ENCODE data around the gene SH3BP2. TPM values are rescaled to one million over a fixed set of nuclear protein-coding genes. Genes with fewer than 3 reads are reported as not detected.

Gene SH3BP2
- total RNA-seq, 1 experiment from 2014 or later = 17.4 TPM

- TF ChIP-seq EZH2phosphoT487 (IDR thresholded peaks at IDR 0.05; ENCODE audit: borderline replicate concordance, low read length) (no peak), EZH2 (IDR thresholded peaks at IDR 0.05; ENCODE audit: low read length, unreplicated experiment) (no peak), CTCF (conservative IDR thresholded peaks at IDR 0.05; ENCODE audit: low read depth, low read length) (no peak)
- Histone ChIP-seq H3K27ac (ENCODE audit: low read length) (no peak overlapping the region), H3K9me3 (ENCODE audit: low read length) (no peaks in the 10 kb centered on the region), H3K9me2 (replicated peaks; ENCODE audit: low read length) (no peaks in the 10 kb centered on the region), H3K36me3 (ENCODE audit: low read depth, low read length) (no peaks in the 10 kb centered on the region), H3K4me1 (ENCODE audit: insufficient read depth, low read length) (peaks cover 14% of the 10 kb centered on the region), H3K9ac (ENCODE audit: low read length) (no peak overlapping the region), H3K27me3 (ENCODE audit: low read length) (no peaks in the 10 kb centered on the region), H2AFZ (ENCODE audit: low read length) (no peak overlapping the region), H3K79me2 (ENCODE audit: low read length) (peaks cover 69% of the 10 kb centered on the region), H3F3A (ENCODE audit: low read length, unreplicated experiment) (no peaks in the 10 kb centered on the region), H4K20me1 (ENCODE audit: low read length) (peaks cover 10% of the 10 kb centered on the region; the same call in 1 of the 2 replicates), H3K4me2 (ENCODE audit: low read length) (peak overlapping the region; percentile 99; the same call in 1 of the 2 replicates), H3K4me3 (ENCODE audit: low read length) (0 out of 2 replicates have a peak overlapping the region, but pooled peaks have one; percentile 97)
- intact Hi-C loops (cut with micrococcal nuclease) = loop anchor here (10.0 kb wide), 2 partner anchors 59 to 81 kb away; no protein-coding TSS in a partner anchor
- BruUV-seq (replicated peaks) = no TSS peak
- no peak for DNase-seq
- CTCF ChIA-PET = no interaction called here
- POLR2A ChIA-PET (ENCODE audit: unreplicated experiment) = no interaction called here
- ATAC-seq = no peak
Measured at GRCh38 chr4:2846172-2846571, 53.3 kb downstream of the SH3BP2 start.

- H3K79me2 ChIP-seq (ENCODE audit: low read length) = peaks cover 75% of the 10 kb centered on the region
- peaks cover 14% of the 10 kb centered on the region for H3K4me1 ChIP-seq (ENCODE audit: insufficient read depth, low read length)
- H2AFZ ChIP-seq (ENCODE audit: low read length) = no peak overlapping the region
- peaks cover 10% of the 10 kb centered on the region; the same call in 1 of the 2 replicates for H4K20me1 ChIP-seq (ENCODE audit: low read length)
- BruUV-seq (replicated peaks) = no TSS peak
- intact Hi-C loops (cut with micrococcal nuclease) = loop anchor here (10.0 kb wide), 2 partner anchors 57 to 83 kb away; no protein-coding TSS in a partner anchor
- H3K9me3 ChIP-seq (ENCODE audit: low read length) = no peaks in the 10 kb centered on the region
- TF ChIP-seq EZH2 (IDR thresholded peaks at IDR 0.05; ENCODE audit: low read length, unreplicated experiment) = no peak
- TF ChIP-seq EZH2phosphoT487 (IDR thresholded peaks at IDR 0.05; ENCODE audit: borderline replicate concordance, low read length) = no peak
- no peak for TF ChIP-seq CTCF (conservative IDR thresholded peaks at IDR 0.05; ENCODE audit: low read depth, low read length)
- no peak overlapping the region for H3K9ac ChIP-seq (ENCODE audit: low read length)
- H3K9me2 ChIP-seq (replicated peaks; ENCODE audit: low read length) = no peaks in the 10 kb centered on the region
- no peaks in the 10 kb centered on the region for H3F3A ChIP-seq (ENCODE audit: low read length, unreplicated experiment)
- no peaks in the 10 kb centered on the region for H3K27me3 ChIP-seq (ENCODE audit: low read length)
- CTCF ChIA-PET = no interaction called here
- no peak overlapping the region for H3K27ac ChIP-seq (ENCODE audit: low read length)
- no peak overlapping the region for H3K4me2 ChIP-seq (ENCODE audit: low read length)
- ATAC-seq = no peak
- no peak overlapping the region for H3K4me3 ChIP-seq (ENCODE audit: low read length)
- DNase-seq = no peak
- POLR2A ChIA-PET (ENCODE audit: unreplicated experiment) = no interaction called here
- H3K36me3 ChIP-seq (ENCODE audit: low read depth, low read length) = no peaks in the 10 kb centered on the region
Measured at GRCh38 chr4:2847302-2847871, 54.5 kb downstream of the SH3BP2 start.

GRCh38 chr4:2848449-2848848 lies 55.6 kb downstream of the SH3BP2 start:
- Histone ChIP-seq H3K79me2 (ENCODE audit: low read length) (peaks cover 82% of the 10 kb centered on the region), H3K4me2 (ENCODE audit: low read length) (no peak overlapping the region), H3K4me1 (ENCODE audit: insufficient read depth, low read length) (peaks cover 9% of the 10 kb centered on the region; the same call in 1 of the 2 replicates), H3F3A (ENCODE audit: low read length, unreplicated experiment) (no peaks in the 10 kb centered on the region), H3K4me3 (ENCODE audit: low read length) (no peak overlapping the region), H3K9me3 (ENCODE audit: low read length) (no peaks in the 10 kb centered on the region), H3K27ac (ENCODE audit: low read length) (no peak overlapping the region), H3K9ac (ENCODE audit: low read length) (no peak overlapping the region), H3K9me2 (replicated peaks; ENCODE audit: low read length) (no peaks in the 10 kb centered on the region), H3K36me3 (ENCODE audit: low read depth, low read length) (no peaks in the 10 kb centered on the region), H2AFZ (ENCODE audit: low read length) (no peak overlapping the region), H3K27me3 (ENCODE audit: low read length) (no peaks in the 10 kb centered on the region), H4K20me1 (ENCODE audit: low read length) (peaks cover 10% of the 10 kb centered on the region; the same call in 1 of the 2 replicates)
- POLR2A ChIA-PET (ENCODE audit: unreplicated experiment) = no interaction called here
- ATAC-seq (no peak), DNase-seq (peak; percentile 12)
- intact Hi-C loops (cut with micrococcal nuclease) = loop anchor here (10.0 kb wide), 2 partner anchors 56 to 84 kb away; no protein-coding TSS in a partner anchor
- TF ChIP-seq EZH2phosphoT487 (IDR thresholded peaks at IDR 0.05; ENCODE audit: borderline replicate concordance, low read length) (no peak), EZH2 (IDR thresholded peaks at IDR 0.05; ENCODE audit: low read length, unreplicated experiment) (no peak), CTCF (conservative IDR thresholded peaks at IDR 0.05; ENCODE audit: low read depth, low read length) (no peak)
- CTCF ChIA-PET = interaction anchor here (0.8 kb wide), 1 partner anchor 84 kb away, joined by 9 read pairs; no protein-coding TSS in a partner anchor
- BruUV-seq (replicated peaks) = no TSS peak

Measured in PC-3 (cell line).